NCI-H1417 (cell line): ENCODE data around the gene LRRC28.
A peak's percentile ranks its signal among the peaks of the same experiment; 100 is the strongest.

Source experiments
- DNase-seq, 3 experiments: peaks; one replicate each; lab custom pipeline; 2025; lab: John Stamatoyannopoulos, UW

Gene LRRC28

DNA sequence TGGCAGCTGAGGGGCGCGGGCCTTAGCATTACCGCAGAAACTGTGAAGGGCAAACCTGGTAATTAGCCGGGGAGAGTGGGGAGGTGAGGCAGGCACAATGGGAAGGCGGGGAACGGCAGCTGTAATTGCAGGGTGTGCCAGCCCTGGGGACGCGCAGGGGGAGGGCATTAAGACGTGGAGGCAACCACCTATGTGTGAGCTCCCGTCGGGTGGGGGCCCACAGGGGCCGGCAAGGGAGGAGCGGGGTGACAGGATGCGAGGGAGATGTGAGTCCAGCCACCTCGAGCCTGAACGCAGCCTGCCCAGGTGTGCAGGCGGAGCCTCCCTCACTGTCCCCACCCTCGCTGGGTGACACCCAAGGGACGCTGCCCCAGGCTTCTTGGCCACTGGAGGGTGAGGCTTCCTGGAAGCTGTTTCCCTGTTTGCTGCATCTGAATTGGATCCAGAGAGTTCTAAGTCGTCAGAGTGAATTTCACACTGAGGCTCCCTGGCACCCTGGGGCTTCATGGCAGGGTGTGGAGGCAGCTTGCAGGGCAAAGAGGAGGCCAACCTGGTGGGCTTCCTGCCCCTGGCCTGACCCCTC is 183.9 kb downstream of the LRRC28 start:
- peak; percentile 74 to 99 (median 98) for DNase-seq

DNA sequence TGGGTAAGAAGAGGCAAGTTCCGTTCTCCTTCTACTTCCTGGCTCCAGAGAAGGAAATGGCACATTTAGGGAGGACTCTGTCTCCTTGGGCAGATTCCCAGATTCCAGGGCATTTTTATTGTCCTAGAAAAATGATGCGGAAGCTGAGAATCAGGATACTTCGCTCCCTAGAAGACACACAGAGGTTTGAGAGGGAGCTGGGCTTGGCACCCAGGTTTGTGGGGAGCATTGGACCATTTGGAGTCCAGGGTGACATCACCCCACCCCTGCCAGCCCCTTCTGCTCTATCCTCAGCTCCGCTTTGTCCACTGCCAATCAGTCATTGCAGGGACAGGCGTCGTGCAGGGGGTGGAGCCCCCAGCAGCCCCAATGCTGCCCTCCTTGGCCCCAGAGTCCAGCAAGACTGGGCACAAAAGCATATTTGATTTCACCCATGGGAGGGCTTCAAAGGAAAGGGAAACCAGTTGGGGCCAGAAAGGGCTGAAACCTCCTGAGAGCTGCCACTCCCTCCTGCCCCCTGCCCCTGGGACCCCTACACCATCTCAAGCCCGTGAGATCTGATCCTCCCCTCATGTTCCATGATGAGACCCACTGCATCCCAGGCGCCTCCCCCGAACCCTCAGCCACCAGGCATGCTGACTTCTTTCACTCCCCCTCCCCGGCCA is 184.7 kb downstream of the LRRC28 start:
- no peak for DNase-seq

DNA sequence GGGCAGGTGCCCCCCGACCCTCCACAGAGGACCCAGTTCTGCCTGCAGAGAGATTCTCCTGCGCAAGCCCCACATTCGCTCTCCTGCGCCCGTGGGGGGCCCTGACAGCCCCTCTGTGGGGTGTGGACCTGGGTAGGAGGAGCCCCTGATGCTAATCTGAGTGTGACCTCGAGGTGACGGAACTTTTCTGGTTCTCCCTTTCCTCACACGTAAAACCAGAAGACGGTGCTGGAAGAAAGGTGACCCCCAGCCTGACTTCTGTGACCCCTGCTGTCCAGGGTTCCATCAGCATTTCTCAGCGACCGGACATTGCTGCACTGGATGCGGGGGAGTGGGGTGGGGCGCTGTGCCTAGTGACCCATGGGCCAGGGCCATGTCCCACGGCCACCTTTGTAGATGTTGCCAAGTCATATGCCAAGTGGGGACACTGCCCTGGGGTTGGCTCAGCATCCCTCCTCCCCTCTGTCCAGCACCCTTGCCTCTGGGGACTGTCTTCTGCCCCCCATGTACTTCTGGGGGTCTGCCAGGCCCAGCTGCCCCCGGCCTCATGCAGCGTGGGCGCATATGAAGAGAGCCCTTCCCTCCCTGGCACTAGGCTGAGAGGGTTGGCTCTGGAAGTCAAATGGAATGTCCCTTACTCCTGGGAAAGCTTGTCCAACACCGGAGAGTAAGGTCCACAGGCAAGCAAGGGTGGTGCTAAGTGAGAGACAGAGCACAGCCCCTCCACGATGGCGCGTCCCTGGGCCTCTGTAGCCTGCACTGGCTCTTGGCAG is 185.4 kb downstream of the LRRC28 start:
- no peak for DNase-seq

DNA sequence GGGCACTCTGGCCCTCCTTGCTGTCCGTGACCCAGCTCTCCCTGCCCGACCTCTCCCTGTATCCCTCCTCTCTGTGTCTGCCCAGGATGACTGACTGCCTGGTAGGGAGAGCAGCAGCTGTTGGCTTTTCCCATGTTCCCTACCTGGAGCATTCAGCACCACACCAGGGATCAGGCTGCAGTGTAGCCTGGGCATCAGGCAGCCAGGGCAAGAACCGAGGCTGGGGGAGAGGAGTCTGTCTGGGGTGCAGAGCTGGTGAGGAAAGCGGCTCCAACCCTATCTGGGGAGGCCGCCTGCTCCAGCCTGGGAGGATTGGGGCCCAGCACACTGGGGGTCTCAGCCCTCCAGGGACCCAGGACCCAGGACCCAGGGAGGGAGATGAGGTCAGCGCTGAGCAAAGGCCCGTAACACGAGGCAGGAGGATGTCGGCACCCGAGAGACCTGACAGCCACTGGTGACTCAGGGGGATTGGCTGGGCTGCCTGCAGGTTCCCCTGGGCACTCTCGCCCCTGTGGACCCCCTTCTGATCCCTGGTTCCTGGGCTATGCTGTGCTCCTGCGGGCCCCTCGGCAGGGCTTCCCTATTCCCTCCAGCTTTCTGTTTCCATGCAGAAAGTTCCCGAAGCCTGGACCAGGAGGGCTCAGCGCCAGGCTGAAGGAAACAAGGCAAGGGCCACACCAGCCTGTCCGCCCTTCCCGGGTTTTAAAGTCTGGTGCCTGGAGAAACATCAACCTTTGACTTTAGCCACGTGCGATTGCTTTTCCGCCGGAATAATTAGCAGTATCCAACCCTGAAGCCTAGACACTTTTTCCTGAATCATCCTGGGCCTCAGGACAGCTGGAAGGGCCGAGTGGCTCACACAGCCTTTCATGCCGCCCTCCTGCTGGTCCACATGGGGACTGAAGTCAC is 186.3 kb downstream of the LRRC28 start:
- no peak for DNase-seq

DNA sequence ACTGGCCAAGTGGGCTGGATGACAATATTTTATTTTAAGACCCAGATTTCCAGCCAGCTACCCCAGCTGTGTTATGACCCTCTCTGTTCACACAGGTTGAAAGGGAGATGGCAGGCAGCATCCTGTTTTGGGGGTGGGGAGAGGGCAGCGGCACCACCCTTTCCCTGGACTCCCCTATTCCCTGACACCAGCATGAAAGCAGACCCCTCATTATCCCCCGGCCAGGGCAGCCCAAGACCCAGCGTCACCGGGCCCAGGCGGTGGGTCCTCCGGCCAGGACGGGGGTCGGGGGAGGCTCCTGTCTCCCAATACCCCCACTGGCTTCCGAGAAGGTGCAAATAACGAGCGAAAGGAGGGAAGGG is 186.9 kb downstream of the LRRC28 start:
- DNase-seq, result no peak

DNA sequence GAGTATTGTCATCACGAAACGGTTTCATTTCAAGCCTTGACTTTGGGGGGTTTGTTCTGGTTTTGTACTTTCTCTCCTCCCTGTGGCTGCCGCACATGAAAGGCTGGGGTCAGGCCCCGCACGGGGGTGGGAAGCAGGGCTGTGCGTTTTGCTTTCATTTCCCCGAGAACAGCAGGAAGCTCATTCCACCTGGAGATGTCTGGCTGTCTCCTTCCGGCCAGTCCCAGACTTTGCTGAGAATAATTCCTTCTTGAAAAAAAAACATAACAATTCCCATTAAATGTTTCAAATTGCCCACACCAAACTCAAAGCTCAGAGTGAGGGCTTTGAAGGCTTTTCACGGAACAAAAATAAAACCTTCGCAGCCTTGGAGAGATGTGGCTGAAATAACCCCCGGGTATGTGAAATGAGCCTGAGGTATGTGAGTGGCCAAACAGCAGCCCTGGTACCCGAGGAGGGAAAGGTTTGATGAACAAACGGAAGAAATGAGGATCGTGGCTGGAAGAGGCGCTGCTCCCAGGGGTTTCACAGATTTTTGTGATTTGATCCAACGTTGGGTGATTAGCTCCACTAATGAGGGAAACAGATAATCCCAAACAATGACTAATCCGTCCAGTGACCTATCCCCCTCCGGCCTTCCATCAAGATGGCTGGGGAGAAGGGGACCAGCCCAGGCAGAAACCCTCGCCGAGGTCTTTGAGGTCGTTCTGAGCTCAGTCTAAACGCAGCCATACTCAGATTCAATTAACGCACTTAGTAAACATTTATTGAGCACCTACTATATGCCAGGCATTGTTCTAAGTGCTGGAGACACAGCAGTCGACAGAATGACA is 187.6 kb downstream of the LRRC28 start:
- DNase-seq, result no peak

DNA sequence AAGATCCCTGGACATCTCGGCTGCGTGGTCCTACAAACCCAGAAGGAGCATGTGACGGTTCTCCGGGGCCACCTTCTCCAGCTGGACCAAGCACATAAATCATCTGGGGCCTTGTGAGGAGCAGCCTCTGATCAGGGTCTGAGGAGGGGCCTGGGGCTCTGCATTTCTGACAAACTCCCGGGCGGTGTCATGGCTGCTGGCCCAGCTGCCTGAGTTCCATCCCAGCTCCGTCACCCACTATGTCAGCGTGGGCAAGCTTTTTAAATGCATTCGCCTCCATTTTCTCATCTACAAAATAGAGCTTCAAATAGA is 188.2 kb downstream of the LRRC28 start:
- no peak for DNase-seq

DNA sequence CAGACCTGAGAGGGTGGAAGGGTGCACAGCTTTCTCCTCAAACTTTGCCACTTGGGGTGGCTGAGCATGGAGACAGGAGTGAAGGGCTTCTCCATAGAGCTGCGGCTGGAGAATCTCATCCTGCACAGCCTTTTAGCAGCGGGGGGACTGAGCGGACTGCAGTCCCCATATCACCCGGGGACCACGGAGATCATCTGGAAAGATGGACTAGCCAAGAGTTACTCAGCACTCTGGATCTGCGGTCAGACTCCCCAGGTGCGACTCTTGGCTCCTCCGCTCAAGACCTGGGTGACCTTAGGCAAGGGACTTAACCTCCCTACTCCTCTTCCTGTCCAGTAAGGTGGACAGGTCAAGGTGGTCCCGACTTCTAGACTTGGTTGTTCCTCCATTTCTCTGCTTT is 188.7 kb downstream of the LRRC28 start:
- DNase-seq, result no peak
